GM21576 (cell line): ENCODE results near the gene ZFPM1.
A peak's percentile ranks its signal among the peaks of the same experiment; 100 is the strongest.

ENCODE experiments used
- ATAC-seq: cut with Tn5 transposase; IDR thresholded peaks from one replicate; pipeline ENCODE4 v1.9.1; 2021; ENCODE audit warnings: mild to moderate bottlenecking, moderate library complexity; ENCODE audit not compliant: unreplicated experiment

The ZFPM1 gene

DNA sequence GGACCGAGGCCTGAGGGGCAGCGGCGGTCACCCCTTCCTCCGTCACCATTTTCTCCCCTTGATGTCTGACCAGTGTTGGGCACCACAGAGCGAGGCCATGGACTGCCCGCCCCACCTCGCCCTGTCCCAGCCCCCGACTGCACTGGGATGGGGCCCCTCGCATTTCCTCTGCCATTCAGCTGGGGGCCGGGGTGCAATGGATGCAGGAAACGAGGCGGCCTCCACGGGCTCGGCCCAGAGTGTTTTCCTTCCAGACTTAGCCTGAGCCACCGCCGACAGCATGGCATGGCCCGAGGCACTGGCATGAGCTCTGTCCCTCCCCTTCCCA is 72.5 kb downstream of the ZFPM1 start:
- no peak for ATAC-seq

DNA sequence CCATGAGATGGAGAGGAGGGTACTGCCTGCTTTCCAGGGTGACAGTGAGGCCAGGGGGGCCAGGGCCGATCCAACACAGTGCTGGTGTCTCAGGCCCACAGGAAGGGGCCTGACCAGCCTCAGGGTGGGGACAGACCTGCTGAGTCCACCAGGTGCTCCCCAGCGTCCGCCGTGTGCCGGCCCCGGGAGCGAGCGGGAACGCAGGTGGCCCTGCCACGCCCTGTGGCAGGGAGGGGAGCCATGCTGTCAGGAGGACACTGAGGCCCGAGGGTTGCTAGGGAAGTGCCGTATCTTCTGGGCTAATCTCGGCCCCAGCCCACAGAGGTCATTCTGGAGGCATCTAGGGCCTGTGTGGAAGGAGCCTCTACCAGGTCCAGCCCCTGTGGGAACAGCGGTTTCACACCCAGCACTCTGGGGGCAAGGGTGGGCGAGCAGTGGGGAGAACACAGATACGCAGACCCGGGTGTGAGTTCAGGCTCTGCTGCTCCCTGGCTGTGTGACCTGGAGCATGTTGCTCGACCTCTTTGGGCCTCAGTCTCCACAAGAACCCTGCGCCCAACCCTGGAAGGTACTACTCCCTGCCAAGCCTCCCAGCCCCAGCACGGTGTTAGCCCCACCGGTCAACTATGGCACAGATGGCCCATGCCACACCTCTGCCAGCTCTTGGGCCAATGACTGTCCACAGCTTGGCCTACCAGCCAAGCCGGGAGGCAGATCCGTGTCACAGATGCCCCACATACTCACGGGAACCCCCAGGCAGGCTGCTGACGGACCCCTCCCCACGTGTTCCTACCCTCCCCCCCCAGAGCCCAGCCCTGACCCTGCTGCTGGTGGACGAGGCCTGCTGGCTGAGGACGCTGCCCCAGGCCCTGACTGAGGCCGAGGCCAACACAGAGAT is 73.2 kb downstream of the ZFPM1 start:
- ATAC-seq, result no peak

DNA sequence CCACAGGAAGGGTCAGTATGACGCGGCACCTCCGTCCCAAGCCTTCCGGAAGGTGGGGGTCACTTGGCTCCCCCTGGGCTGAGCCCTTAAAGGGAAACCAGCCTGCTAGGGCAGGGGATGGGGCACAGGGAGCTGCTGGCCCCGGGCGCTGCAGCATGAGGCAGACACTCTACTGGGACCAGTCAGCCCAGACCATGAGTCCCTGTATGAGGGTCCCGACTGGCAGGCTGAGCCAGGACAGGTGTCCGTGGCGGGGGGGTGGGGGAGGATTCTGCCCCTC is 73.8 kb downstream of the ZFPM1 start:
- no peak for ATAC-seq

DNA sequence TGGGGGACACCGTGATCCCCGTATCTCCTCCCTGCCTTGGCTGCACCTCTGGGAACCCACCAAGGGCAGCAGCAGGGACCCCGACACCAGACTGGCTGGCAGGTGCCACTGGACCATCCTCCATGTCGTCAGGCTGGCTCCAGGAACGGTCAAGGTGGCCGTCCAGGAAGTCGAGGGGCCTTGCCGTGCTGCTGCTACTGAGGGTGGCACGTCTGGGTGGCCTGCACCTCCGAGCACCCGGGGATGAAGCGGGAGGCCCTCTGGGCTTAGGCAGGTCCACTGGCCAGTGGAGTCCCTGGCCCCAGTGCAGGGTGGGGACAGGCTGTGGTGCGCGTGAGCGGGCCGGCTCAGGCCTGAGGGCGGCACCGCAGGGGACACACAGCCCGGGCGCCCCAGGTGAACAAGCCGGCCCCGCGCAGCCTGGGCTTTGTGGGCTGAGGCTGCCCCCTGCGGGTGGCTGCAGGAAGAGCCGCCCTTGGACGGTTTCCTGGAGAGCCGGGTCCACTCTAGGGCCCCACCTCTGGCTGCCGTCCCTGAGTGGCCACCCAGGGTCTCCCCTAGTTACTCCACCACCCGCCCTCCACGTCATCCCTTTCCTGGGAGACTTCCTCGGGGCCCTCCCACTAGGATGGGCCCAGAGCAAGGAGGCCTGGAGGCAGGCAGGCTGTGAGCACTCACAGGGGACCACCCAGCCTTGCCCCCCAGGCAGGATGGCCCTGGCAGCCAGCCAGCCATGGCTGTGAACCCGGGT is 74.3 kb downstream of the ZFPM1 start:
- no peak for ATAC-seq

DNA sequence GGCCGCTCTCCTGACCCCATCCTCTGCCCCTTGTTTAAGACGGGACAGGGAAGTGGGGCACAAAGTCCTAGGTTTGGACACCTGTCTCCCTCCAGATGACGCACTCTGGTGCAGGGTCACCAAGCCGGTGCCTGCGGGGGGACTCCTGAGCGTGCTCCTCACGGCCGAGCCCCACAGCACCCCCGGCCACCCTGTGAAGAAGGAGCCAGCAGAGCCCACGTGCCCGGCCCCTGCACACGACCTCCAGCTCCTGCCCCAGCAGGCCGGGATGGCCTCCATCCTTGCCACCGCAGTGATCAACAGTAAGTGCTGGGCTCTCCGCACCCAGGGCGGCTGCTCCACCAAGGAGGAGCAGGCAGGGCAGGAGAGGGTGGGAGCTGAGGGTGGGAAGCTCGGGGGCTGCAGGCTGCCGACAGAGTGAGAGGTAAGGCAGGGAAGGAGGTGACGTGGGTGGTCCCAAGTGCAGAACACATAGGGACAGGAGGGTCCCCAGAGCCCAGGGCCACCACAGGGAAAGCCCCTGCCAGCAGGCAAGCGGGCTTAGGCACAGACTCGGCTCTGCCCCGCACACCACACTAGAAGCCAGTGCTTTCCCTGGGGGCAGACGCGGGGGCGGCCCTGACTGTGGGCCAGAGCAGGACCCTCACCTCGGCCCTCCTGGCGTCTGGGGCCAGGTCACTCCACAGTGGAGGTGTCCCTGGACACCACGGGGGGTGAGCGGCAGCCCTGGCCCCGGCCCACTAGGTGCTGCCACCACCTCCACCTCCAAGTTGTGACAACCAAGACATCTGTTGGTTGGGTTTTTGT is 75.1 kb downstream of the ZFPM1 start:
- no peak for ATAC-seq

DNA sequence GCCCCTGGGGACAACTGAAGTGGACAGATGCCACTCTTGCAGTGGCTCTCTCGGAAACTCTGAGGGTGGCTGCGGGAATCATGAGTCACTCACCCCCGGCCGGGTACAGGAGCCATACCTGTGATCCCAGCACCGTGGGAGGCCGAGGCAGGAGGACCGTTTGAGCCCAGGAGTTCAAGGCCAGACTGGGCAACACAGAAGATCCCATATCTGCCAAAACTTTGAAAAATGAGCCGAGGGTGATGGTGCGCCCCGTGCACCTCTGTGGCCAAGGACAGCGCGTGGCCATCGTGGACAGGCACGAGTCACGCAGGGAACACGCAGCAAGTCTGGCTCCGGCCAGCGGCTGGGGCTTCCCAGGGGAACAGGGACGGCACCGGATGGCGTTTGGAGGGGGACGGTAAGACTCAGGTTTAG is 75.8 kb downstream of the ZFPM1 start:
- no peak for ATAC-seq

DNA sequence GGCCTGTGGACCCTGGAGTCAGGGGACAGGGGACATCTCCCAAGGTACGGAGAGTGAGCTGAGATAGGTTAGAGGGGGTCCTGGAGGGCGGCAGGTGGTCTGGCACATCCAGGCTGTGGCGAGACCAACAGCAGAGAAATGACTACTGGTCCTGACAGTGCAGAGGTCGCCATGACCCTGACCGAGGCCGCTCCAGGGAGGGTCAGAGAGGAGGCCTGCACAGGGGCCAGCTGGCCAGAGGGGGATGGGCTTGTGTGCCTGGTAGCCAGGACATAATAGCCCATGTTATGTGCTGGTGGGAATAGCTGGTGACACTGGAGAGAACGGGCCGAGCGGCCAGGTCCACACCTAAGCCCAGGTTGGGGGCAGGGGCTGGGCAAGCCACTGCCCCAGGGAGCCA is 76.5 kb downstream of the ZFPM1 start:
- ATAC-seq, result no peak

DNA sequence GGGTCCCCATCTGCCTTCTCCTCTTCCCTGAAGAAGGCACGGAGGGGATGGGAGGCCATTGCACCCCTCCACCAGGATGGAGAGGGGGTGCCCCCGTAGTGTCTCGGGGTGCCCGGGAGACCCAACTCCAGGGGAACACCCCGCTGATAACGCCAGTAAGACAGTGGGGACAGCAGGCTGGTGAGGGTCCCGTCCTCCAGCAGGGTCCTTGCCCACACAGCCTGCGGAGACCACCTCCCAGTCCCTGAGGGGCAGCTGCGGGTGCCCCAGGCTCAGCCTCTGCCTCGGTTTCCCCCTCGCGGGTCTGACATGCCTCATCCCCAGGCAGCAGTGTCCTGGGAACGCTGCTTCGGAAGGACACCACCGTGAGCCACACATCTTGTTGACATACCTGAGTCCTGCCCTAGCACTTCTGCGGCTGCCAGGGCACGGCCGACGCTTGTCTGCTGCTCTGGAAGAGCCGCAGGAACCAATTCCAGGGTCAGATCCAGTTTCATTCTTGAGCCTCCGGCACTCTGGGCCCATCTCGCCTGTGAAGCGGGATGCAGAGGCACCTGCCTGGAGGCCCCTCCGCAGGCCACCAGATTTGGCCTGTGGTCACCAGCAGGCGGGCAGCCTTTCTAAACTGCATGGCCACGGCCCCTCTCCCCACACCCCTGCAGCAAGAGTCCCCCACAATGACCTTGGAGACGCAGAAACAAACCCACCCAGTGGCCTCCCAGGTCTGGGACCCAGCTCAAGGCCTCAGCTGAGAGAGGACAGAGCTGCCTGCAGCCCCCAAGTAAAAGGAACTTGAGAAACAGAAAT is 77.2 kb downstream of the ZFPM1 start:
- ATAC-seq, result no peak

DNA sequence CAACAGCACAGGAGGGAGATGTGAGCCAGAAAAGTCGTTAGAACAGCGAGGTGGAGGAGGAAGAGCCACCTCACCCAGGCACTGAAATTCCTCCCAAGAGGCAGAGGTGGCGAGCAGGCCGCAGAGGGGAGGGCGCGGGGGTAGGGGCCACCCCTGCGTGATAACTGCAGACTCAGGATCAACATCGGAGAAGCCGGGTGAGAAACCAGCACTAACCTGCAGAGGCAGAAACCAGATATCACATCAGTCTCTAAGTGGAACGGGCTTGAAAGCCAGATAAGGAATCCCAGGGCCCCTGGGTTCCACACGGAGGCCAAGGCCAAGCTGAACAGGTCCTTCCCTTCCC is 77.8 kb downstream of the ZFPM1 start:
- no peak for ATAC-seq

DNA sequence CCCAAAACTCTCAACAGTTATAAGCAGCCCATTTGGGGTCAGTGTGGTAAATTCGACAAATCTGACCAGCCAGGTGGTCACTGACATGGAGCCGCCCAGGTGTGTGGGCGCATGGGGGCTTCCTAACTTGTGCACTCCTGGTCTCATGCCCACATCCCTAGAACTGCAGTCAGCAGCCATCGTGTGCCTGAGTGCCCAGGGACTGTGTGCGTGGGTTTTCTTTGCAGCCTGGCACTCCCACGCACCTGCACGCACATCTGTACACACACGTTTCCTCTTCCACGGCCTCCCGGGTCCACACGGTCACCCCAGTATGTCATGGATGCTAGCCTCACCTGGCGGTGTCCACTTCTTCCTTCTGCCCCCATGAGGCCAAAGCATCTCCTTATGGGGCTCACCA is 78.3 kb downstream of the ZFPM1 start:
- ATAC-seq, result no peak

DNA sequence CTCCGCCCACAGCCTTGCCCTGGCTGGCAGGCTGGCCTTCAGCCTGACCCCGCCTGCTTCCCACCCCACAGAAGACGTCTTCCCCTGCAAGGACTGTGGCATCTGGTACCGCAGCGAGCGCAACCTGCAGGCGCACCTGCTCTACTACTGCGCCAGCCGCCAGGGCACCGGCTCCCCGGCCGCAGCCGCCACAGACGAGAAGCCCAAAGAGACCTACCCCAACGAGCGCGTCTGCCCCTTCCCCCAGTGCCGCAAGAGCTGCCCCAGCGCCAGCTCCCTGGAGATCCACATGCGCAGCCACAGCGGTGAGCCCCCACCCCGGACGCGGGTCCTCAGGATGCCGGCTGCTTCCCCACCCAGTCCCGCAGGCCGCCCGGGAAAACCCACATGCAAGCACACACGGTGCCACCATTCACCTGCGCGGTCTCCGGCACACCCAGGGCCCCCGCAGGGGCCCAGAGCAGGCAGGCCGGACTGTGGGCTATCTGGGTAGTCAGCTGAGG is 78.9 kb downstream of the ZFPM1 start:
- no peak for ATAC-seq

DNA sequence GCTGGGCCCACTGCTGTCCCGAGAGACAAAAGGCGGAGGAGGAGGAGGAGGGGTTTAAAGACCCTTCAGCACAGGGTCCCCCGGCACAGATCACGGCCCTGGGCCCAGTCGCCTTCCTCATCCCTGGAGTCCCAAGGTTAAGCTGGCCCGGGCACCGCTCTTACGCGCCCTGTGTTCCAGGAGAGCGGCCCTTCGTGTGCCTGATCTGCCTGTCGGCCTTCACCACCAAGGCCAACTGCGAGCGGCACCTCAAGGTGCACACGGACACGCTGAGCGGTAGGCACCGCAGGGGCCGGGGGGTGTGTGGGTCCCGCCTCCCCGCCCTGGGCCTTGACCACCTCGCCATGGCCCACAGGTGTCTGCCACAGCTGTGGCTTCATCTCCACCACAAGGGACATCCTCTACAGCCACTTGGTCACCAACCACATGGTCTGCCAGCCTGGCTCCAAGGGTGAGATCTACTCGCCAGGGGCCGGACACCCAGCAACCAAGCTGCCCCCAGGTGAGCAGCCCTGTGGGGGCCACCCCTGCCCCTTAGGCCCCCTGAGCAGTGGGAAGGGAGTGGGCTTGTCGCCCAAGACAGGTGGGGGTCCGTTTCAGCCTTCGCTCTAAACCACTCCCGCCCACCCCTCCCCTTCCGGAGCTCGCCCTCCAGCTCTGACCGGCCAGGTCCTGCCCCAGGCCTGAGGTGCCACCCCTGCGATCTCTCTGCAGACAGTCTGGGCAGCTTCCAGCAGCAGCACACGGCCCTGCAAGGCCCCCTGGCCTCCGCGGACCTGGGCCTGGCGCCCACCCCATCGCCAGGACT is 79.6 kb downstream of the ZFPM1 start:
- no peak for ATAC-seq

DNA sequence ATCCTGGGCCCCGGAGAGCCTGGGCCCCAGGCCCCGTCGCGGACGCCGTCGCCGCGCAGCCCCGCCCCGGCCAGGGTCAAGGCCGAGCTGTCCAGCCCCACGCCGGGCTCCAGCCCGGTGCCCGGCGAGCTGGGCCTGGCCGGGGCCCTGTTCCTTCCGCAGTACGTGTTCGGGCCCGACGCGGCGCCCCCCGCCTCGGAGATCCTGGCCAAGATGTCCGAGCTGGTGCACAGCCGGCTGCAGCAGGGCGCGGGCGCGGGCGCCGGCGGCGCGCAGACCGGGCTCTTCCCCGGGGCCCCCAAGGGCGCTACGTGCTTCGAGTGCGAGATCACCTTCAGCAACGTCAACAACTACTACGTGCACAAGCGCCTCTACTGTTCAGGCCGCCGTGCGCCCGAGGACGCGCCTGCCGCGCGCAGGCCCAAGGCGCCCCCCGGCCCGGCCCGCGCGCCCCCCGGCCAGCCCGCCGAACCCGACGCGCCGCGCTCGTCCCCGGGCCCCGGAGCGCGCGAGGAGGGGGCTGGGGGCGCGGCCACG is 80.4 kb downstream of the ZFPM1 start:
- no peak for ATAC-seq

DNA sequence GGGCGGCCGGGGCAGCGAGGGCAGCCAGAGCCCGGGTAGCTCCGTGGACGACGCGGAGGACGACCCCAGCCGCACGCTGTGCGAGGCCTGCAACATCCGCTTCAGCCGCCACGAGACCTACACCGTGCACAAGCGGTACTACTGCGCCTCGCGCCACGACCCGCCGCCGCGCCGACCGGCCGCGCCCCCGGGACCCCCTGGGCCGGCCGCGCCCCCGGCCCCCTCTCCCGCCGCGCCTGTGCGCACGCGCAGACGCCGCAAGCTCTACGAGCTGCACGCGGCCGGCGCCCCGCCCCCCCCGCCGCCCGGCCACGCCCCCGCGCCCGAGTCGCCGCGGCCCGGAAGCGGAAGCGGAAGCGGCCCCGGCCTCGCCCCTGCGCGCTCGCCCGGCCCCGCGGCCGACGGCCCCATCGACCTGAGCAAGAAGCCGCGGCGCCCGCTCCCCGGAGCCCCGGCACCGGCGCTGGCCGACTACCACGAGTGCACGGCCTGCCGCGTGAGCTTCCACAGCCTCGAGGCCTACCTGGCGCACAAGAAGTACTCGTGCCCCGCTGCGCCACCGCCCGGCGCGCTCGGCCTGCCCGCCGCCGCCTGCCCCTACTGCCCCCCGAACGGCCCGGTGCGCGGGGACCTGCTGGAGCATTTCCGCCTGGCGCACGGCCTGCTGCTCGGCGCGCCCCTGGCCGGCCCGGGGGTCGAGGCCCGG is 81.0 kb downstream of the ZFPM1 start:
- ATAC-seq, result peak; percentile 53

DNA sequence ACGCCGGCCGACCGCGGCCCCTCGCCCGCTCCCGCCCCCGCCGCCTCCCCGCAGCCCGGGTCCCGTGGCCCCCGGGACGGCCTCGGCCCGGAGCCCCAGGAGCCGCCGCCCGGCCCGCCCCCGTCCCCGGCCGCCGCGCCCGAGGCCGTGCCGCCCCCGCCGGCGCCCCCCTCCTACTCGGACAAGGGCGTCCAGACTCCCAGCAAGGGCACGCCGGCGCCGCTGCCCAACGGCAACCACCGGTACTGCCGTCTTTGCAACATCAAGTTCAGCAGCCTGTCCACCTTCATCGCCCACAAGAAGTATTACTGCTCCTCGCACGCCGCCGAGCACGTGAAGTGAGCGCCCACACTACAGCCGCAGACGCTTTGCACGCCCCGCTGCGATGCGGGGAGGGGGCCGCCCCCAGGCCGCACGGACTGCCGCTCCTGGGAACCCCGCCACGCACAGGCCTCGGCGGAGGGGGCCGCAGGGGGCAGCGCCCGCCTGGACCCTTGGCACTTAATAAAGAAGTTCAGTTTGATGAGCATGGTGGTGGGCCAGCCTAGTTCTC is 81.6 kb downstream of the ZFPM1 start:
- ATAC-seq, result no peak

DNA sequence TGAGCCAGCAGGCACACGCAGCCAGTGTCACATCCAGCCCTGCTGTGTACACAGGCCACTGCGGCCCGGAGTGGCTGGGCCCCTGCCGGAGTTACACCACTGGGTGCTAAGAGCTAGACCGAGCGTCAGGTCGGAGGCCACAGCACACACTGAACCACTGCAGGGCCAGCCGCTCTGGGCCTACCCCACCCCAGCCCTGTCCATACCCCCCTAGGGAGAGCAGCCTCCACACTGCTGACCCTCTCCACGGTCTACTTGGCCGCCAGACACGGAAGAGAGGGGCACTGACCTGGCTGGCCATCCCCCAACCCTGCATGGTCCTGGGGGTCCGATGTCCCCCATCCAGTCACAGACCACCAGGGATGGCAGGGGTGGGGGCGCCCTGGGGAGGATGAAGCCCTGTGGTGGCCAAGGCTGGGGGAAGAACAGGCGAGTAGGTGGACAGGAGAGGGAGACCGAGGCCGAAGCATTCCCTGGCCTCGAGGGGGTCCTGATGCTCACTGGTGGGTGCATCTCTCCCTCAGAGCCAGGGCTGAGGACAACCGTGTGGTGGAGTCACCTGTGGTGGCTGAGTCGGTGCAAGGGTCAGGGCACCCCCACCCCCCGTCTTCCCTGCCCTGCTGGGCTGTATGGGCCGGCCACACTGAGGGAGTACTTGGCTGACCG is 82.2 kb downstream of the ZFPM1 start:
- ATAC-seq, result no peak

DNA sequence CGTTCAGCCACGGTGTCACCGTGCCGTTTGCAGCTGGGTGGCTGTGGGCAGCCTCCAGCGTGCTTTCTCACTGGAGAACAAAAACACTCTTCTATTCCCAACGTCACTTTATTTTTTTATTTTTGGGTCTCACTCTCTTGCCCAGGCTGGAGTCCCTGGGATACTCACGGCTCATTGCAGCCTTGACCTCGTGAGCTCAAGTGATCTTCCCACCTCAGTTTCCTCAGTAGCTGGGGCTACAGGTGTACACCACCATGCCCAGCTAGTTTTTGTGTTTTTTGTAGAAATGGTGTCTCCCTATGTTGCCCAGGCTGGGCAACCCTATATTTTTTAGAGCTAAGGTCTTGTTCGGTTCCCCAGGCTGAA is 82.8 kb downstream of the ZFPM1 start:
- ATAC-seq, result no peak

DNA sequence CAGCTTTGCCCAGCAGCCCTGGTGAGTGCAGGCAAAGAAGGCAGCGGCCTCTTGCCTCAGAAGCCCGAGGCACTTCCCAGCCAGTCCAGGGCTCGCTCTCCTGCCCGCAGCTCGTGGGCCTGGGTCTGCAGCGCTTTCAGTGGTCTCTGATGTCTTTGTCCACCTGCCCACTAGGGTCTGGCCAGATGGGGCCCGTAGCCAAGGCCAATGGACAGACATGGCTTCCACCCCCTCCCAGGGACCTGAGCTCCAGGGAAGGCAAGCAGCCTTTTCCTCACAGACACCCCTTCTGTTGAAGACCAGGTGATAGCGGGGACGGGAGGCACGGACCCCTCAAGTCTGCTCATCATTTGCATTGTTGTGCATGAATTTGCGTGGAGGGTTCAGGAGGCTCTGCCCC is 83.4 kb downstream of the ZFPM1 start:
- no peak for ATAC-seq
